ENCODE data around the gene KRT5. TPM values are rescaled to one million over a fixed set of nuclear protein-coding genes. Genes with fewer than 3 reads are reported as not detected.

The KRT5 gene
- total RNA-seq, 1 experiment from 2014 or later, result 0.67 TPM

DNA sequence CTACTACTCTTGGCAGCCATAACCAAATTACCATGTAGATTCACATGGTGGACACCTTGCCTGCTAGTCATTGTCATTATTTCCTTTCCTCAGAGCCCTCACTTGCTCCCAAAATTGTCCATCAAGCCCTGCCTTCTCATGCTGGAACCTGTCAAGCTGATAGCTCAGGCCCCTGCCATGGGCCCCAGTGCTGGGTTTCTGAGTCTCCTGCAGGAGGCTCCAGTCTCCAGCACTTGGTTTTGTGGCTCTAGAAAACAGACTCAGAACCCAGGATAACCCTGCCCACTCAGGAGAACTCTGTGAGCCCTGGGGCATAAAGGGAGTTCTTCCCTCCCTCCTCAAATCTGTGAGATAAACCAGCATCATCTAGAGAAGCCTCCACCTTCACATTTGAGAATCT, 22.0 kb upstream of the KRT5 start:
- no peaks in the 10 kb centered on the region for H3K27me3 ChIP-seq (replicated peaks; ENCODE audit: insufficient read depth, low read depth, low read length, poor library complexity)
- no peak for DNase-seq (ENCODE audit: low spot score)
- H3K4me1 ChIP-seq (ENCODE audit: insufficient read depth, low read length, poor library complexity, severe bottlenecking), result peaks cover 7% of the 10 kb centered on the region
- POLR2A ChIA-PET (ENCODE audit: low non-redundant PET), result no interaction called here
- H3K4me3 ChIP-seq (ENCODE audit: low read depth, low read length, poor library complexity, severe bottlenecking), result no peak overlapping the region
- no peaks in the 10 kb centered on the region for H3K36me3 ChIP-seq (ENCODE audit: insufficient read depth, low read length, poor library complexity, severe bottlenecking)
- H3K27ac ChIP-seq (ENCODE audit: low read depth, low read length, poor library complexity, severe bottlenecking), result no peak overlapping the region
- CTCF ChIA-PET, result interaction anchor here (0.6 kb wide), 1 partner anchor 338 kb away, joined by 4 read pairs; no protein-coding TSS in a partner anchor
- BruUV-seq (replicated peaks), result no TSS peak
- H3K9me3 ChIP-seq (ENCODE audit: low read depth, low read length, poor library complexity, severe bottlenecking), result no peaks in the 10 kb centered on the region
- intact Hi-C loops (cut with micrococcal nuclease; ENCODE audit: unreplicated experiment), result no loop called here
- TF ChIP-seq, protein P1, sequence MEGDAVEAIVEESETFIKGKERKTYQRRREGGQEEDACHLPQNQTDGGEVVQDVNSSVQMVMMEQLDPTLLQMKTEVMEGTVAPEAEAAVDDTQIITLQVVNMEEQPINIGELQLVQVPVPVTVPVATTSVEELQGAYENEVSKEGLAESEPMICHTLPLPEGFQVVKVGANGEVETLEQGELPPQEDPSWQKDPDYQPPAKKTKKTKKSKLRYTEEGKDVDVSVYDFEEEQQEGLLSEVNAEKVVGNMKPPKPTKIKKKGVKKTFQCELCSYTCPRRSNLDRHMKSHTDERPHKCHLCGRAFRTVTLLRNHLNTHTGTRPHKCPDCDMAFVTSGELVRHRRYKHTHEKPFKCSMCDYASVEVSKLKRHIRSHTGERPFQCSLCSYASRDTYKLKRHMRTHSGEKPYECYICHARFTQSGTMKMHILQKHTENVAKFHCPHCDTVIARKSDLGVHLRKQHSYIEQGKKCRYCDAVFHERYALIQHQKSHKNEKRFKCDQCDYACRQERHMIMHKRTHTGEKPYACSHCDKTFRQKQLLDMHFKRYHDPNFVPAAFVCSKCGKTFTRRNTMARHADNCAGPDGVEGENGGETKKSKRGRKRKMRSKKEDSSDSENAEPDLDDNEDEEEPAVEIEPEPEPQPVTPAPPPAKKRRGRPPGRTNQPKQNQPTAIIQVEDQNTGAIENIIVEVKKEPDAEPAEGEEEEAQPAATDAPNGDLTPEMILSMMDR (conservative IDR thresholded peaks at IDR 0.05; ENCODE audit: low read depth, low read length), result no peak
- TF ChIP-seq EZH2 (IDR thresholded peaks at IDR 0.05; ENCODE audit: borderline replicate concordance, low read depth, low read length, poor library complexity, severe bottlenecking), result no peak

DNA sequence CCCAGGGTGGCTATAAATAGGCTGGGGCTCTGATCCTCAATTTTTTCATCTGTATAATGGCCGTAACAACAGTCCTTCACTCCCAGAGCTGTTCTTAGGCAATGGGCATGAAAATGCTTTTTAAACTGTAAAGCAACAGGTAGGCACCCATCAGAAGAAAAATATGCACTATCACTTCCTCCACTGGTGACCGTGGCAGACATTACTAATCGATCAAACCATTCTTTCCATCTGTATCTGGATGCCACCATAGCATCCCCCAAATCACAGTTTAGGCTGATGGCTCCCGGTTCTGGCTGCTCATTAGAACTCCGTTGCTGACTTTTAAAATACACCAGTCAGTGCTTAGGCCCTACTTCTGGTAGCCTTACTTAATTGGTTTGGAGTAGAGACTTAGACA, 21.5 kb upstream of the KRT5 start:
- Histone ChIP-seq H3K36me3 (ENCODE audit: insufficient read depth, low read length, poor library complexity, severe bottlenecking) (no peaks in the 10 kb centered on the region), H3K27ac (ENCODE audit: low read depth, low read length, poor library complexity, severe bottlenecking) (no peak overlapping the region), H3K4me1 (ENCODE audit: insufficient read depth, low read length, poor library complexity, severe bottlenecking) (peaks cover 7% of the 10 kb centered on the region), H3K27me3 (replicated peaks; ENCODE audit: insufficient read depth, low read depth, low read length, poor library complexity) (no peaks in the 10 kb centered on the region), H3K4me3 (ENCODE audit: low read depth, low read length, poor library complexity, severe bottlenecking) (no peak overlapping the region), H3K9me3 (ENCODE audit: low read depth, low read length, poor library complexity, severe bottlenecking) (no peaks in the 10 kb centered on the region)
- intact Hi-C loops (cut with micrococcal nuclease; ENCODE audit: unreplicated experiment), result no loop called here
- no TSS peak for BruUV-seq (replicated peaks)
- TF ChIP-seq EZH2 (IDR thresholded peaks at IDR 0.05; ENCODE audit: borderline replicate concordance, low read depth, low read length, poor library complexity, severe bottlenecking), result no peak
- TF ChIP-seq, protein P1 (conservative IDR thresholded peaks at IDR 0.05; ENCODE audit: low read depth, low read length), result no peak
- ChIA-PET CTCF (interaction anchor here (0.6 kb wide), 1 partner anchor 338 kb away, joined by 4 read pairs; no protein-coding TSS in a partner anchor), POLR2A (ENCODE audit: low non-redundant PET) (no interaction called here)
- no peak for DNase-seq (ENCODE audit: low spot score)

DNA sequence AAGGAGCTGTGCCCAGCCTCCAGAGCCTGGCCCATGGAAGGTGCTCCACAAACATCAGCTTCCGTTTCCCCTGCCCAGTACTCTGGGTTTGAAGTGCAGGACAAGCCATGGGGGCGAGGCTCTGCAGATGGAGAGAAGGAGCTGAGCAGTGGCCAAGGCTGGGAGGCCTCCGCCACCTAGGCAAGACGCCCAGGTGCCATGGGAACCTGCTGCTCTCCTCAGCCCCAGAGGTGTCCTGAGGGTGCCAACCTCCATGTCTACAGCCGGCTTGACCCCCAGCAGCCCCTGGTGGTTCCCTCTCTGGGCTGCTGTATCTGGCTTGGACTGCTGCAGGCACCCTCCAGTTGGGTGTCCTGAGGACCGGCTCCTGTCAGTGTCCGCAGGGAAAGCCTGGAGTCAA, 20.3 kb upstream of the KRT5 start:
- ChIA-PET POLR2A (ENCODE audit: low non-redundant PET) (no interaction called here), CTCF (no interaction called here)
- DNase-seq (ENCODE audit: low spot score), result no peak
- no peak for TF ChIP-seq EZH2 (IDR thresholded peaks at IDR 0.05; ENCODE audit: borderline replicate concordance, low read depth, low read length, poor library complexity, severe bottlenecking)
- BruUV-seq (replicated peaks), result no TSS peak
- Histone ChIP-seq H3K27me3 (replicated peaks; ENCODE audit: insufficient read depth, low read depth, low read length, poor library complexity) (no peaks in the 10 kb centered on the region), H3K36me3 (ENCODE audit: insufficient read depth, low read length, poor library complexity, severe bottlenecking) (no peaks in the 10 kb centered on the region), H3K4me1 (ENCODE audit: insufficient read depth, low read length, poor library complexity, severe bottlenecking) (peaks cover 7% of the 10 kb centered on the region), H3K27ac (ENCODE audit: low read depth, low read length, poor library complexity, severe bottlenecking) (no peak overlapping the region), H3K4me3 (ENCODE audit: low read depth, low read length, poor library complexity, severe bottlenecking) (no peak overlapping the region), H3K9me3 (ENCODE audit: low read depth, low read length, poor library complexity, severe bottlenecking) (no peaks in the 10 kb centered on the region)
- intact Hi-C loops (cut with micrococcal nuclease; ENCODE audit: unreplicated experiment), result no loop called here

DNA sequence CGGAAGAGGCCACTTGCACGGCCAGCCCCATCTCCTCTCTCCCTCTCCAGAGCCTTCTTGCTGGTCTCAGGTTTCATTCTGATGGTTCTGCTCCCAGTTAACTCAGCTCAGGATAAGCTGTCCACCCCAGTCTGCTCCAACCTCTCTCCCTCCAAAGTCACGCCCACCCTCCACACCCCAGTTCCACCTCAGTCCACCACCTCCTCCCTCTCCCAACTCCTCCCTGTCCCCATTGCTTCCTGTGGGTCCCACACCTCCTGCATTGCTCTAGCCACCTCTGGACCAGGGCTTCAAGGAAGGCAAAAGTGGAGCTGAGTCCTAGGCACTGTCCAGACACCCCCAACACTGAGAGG, 19.6 kb upstream of the KRT5 start:
- intact Hi-C loops (cut with micrococcal nuclease; ENCODE audit: unreplicated experiment), result no loop called here
- H3K27ac ChIP-seq (ENCODE audit: low read depth, low read length, poor library complexity, severe bottlenecking), result no peak overlapping the region
- H3K27me3 ChIP-seq (replicated peaks; ENCODE audit: insufficient read depth, low read depth, low read length, poor library complexity), result no peaks in the 10 kb centered on the region
- no peaks in the 10 kb centered on the region for H3K36me3 ChIP-seq (ENCODE audit: insufficient read depth, low read length, poor library complexity, severe bottlenecking)
- no peaks in the 10 kb centered on the region for H3K9me3 ChIP-seq (ENCODE audit: low read depth, low read length, poor library complexity, severe bottlenecking)
- no peak overlapping the region for H3K4me3 ChIP-seq (ENCODE audit: low read depth, low read length, poor library complexity, severe bottlenecking)
- no TSS peak for BruUV-seq (replicated peaks)
- TF ChIP-seq, protein P1 (conservative IDR thresholded peaks at IDR 0.05; ENCODE audit: low read depth, low read length), result no peak
- TF ChIP-seq EZH2 (IDR thresholded peaks at IDR 0.05; ENCODE audit: borderline replicate concordance, low read depth, low read length, poor library complexity, severe bottlenecking), result no peak
- POLR2A ChIA-PET (ENCODE audit: low non-redundant PET), result no interaction called here
- DNase-seq (ENCODE audit: low spot score), result no peak
- H3K4me1 ChIP-seq (ENCODE audit: insufficient read depth, low read length, poor library complexity, severe bottlenecking), result peaks cover 7% of the 10 kb centered on the region
- CTCF ChIA-PET, result no interaction called here

All from A673 (cell line).